T-cell (primary cell): ENCODE measurements around the gene POLR1D. TPM values are rescaled to one million over a fixed set of nuclear protein-coding genes. Genes with fewer than 3 reads are reported as not detected.
"Not testable (repeated sequence)": the region's sequence is repeated elsewhere in the genome, so short reads cannot be mapped to it uniquely, and the experiment has no call there.

Experiments
- ATAC-seq, 4 experiments: fragments of 200-7000 bp in 3 of 4; fragments of 150-1000 bp in 1 of 4; cut with Tn5 transposase; replicated peaks in 1 of 4; 1 replicate in 3 of 4; 2 replicates in 1 of 4; pipeline ENCODE4 v1.10.0; 2021; ENCODE audit warnings: moderate library complexity in 3 of 4, mild to moderate bottlenecking in 2 of 4, moderate number of reproducible peaks in 1 of 4
- CTCF ChIA-PET, 2 donors: fragments of 300-600 bp; sonication (Branson Sonifier 250); formaldehyde crosslinking; loops; one replicate each; lab custom pipeline; 2022; ENCODE audit warnings: antibody characterized with exemption in 2 of 2; lab: Charles Lee
- POLR2A ChIA-PET, 2 donors: fragments of 300-600 bp; sonication (Branson Sonifier 250); formaldehyde crosslinking; loops; one replicate each; lab custom pipeline; 2022; ENCODE audit warnings: antibody characterized with exemption in 2 of 2; lab: Charles Lee
- DNase-seq, 35 experiments: peaks; one replicate each; pipeline versions ENCODE4 v3.0.0 to v3.0.0-alpha.2; 2013 to 2023
- H3K27ac ChIP-seq: one replicate; pipeline ENCODE4 v1.5.1; 2013; ENCODE audit warnings: low read length
- H3K27me3 ChIP-seq, 2 experiments: replicated peaks in 1 of 2; 1 replicate in 1 of 2; 2 replicates in 1 of 2; pipeline versions ENCODE4 v1.6.1 to v1.7.0; 2013; ENCODE audit warnings: low read length in 1 of 2, mixed read lengths in 1 of 2; ENCODE audit not compliant: control insufficient read depth in 2 of 2, insufficient read depth in 2 of 2; ENCODE audit errors: extremely low read depth in 1 of 2
- H3K36me3 ChIP-seq, 2 donors: 1 replicate in 1 of 2; 2 replicates in 1 of 2; pipeline versions ENCODE4 v1.6.1 to v1.7.0; 2013; ENCODE audit warnings: low read length in 1 of 2; ENCODE audit not compliant: control insufficient read depth in 2 of 2, insufficient read depth in 1 of 2; ENCODE audit errors: extremely low read depth in 1 of 2
- H3K4me1 ChIP-seq, 2 experiments: 1 replicate in 1 of 2; 2 replicates in 1 of 2; pipeline versions ENCODE4 v1.6.1 to v1.7.0; 2013; ENCODE audit warnings: low read length in 2 of 2, mixed read lengths in 1 of 2; ENCODE audit not compliant: insufficient read depth in 2 of 2, control insufficient read depth in 1 of 2; ENCODE audit errors: extremely low read depth in 1 of 2
- H3K4me3 ChIP-seq, 2 donors: 1 replicate in 1 of 2; 2 replicates in 1 of 2; pipeline versions ENCODE4 v1.5.1 to v1.7.0; 2013; ENCODE audit warnings: mild to moderate bottlenecking in 2 of 2, low read length in 1 of 2, moderate library complexity in 1 of 2; ENCODE audit not compliant: control insufficient read depth in 1 of 2; ENCODE audit errors: extremely low read depth in 1 of 2
- H3K9me3 ChIP-seq: 2 replicates; pipeline ENCODE4 v1.7.0; 2013
- H3K27ac Mint-ChIP-seq, 2 donors: one replicate each; pipeline ENCODE4 v1.8.0; 2020 to 2021; ENCODE audit warnings: mild to moderate bottlenecking in 2 of 2, mixed read lengths in 2 of 2
- H3K27me3 Mint-ChIP-seq, 2 donors: one replicate each; pipeline ENCODE4 v1.8.0; 2021 to 2022; ENCODE audit warnings: mixed read lengths in 2 of 2
- H3K36me3 Mint-ChIP-seq: one replicate; pipeline ENCODE4 v1.8.0; 2021; ENCODE audit warnings: mixed read lengths
- H3K4me1 Mint-ChIP-seq, 3 donors: one replicate each; pipeline ENCODE4 v1.8.0; 2020 to 2022; ENCODE audit warnings: mixed read lengths in 3 of 3, mild to moderate bottlenecking in 1 of 3
- H3K4me3 Mint-ChIP-seq, 3 donors: one replicate each; pipeline ENCODE4 v1.8.0; 2020 to 2022; ENCODE audit warnings: mild to moderate bottlenecking in 3 of 3, mixed read lengths in 3 of 3, moderate library complexity in 3 of 3
- H3K9me3 Mint-ChIP-seq, 3 donors: one replicate each; pipeline ENCODE4 v1.8.0; 2020 to 2022; ENCODE audit warnings: mixed read lengths in 3 of 3
- WGBS: methylation state at CpG from one replicate; pipeline ENCODE4 v1.1.5; 2013; ENCODE audit warnings: missing lambda C conversion rate; ENCODE audit not compliant: insufficient coverage; 5-methylcytosine and 5-hydroxymethylcytosine counted together
- total RNA-seq, 35 experiments: library from RNA in 6 of 35; stranded (reverse) in 6 of 35; fragments of 120-200 nt in 1 of 35; gene quantifications; one replicate each; pipeline versions ENCODE4 v1.2.1 to v1.2.4 and lab custom pipeline; 2013 to 2026

Gene POLR1D
- total RNA-seq, 5 donors from 2014 or later (not counting 1 experiment from before 2014, with no cell fraction given) = 136 to 167 (median 139) TPM

- H3K4me1 ChIP-seq = peaks cover 9 to 20% of the 10 kb centered on the region in 2 experiments
- ChIA-PET CTCF (interaction anchor here in 1 of 2 donors (1.3 kb wide), 1 partner anchor 9 kb away, joined by 4 read pairs; no protein-coding TSS in a partner anchor), POLR2A (no interaction called here)
- no peaks in the 10 kb centered on the region for H3K9me3 Mint-ChIP-seq
- DNase-seq = no peak
- H3K9me3 ChIP-seq = no peaks in the 10 kb centered on the region
- H3K36me3 Mint-ChIP-seq = peaks cover 40% of the 10 kb centered on the region
- no peak overlapping the region for H3K27ac Mint-ChIP-seq
- peaks cover 68 to 77% (median 70%) of the 10 kb centered on the region in 3 donors for H3K4me1 Mint-ChIP-seq
- no peaks in the 10 kb centered on the region for H3K27me3 ChIP-seq
- peaks cover 2 to 14% of the 10 kb centered on the region in 2 donors for H3K36me3 ChIP-seq
- H3K4me3 Mint-ChIP-seq = no peak overlapping the region
- H3K27ac ChIP-seq = no peak overlapping the region
- no peaks in the 10 kb centered on the region for H3K27me3 Mint-ChIP-seq
- WGBS = 90% methylated on average over 1 of the region's 2 CpGs
- no peak for ATAC-seq
- no peak overlapping the region for H3K4me3 ChIP-seq
Measured at GRCh38 chr13:27625839-27626238, 4.1 kb downstream of the POLR1D start.

- H3K4me3 ChIP-seq = no peak overlapping the region
- ChIA-PET POLR2A (interaction anchor here in 1 of 2 donors (0.5 kb wide), 1 partner anchor 198 kb away, joined by 3 read pairs; no protein-coding TSS in a partner anchor), CTCF (no interaction called here)
- no peak for ATAC-seq
- no peak overlapping the region for H3K27ac Mint-ChIP-seq
- H3K9me3 Mint-ChIP-seq = no peaks in the 10 kb centered on the region
- H3K4me3 Mint-ChIP-seq = no peak overlapping the region
- 63% methylated on average over 1 of the region's 3 CpGs for whole genome bisulfite sequencing
- H3K9me3 ChIP-seq = no peaks in the 10 kb centered on the region
- H3K4me1 Mint-ChIP-seq = peaks cover 79 to 87% (median 82%) of the 10 kb centered on the region in 3 donors
- H3K27me3 ChIP-seq = no peaks in the 10 kb centered on the region
- DNase-seq = no peak
- H3K27me3 Mint-ChIP-seq = no peaks in the 10 kb centered on the region
- H3K36me3 ChIP-seq = peaks cover 6 to 17% of the 10 kb centered on the region in 2 donors
- peaks cover 49% of the 10 kb centered on the region for H3K36me3 Mint-ChIP-seq
- peaks cover 9 to 14% of the 10 kb centered on the region in 2 experiments for H3K4me1 ChIP-seq
- no peak overlapping the region for H3K27ac ChIP-seq
Measured at GRCh38 chr13:27627380-27627779, 5.7 kb downstream of the POLR1D start.

GRCh38 chr13:27628081-27628480, 6.4 kb downstream of the POLR1D start:
- ChIA-PET CTCF (no interaction called here), POLR2A (no interaction called here)
- Histone ChIP-seq H3K4me3 (no peak overlapping the region), H3K27me3 (no peaks in the 10 kb centered on the region), H3K27ac (no peak overlapping the region), H3K4me1 (peaks cover 6 to 7% of the 10 kb centered on the region in 2 experiments), H3K9me3 (no peaks in the 10 kb centered on the region), H3K36me3 (peaks cover 6 to 24% of the 10 kb centered on the region in 2 donors)
- H3K27me3 Mint-ChIP-seq = no peaks in the 10 kb centered on the region
- H3K9me3 Mint-ChIP-seq = no peaks in the 10 kb centered on the region
- H3K27ac Mint-ChIP-seq = no peak overlapping the region
- ATAC-seq (no peak), DNase-seq (no peak)
- peaks cover 79 to 85% (median 80%) of the 10 kb centered on the region in 3 donors for H3K4me1 Mint-ChIP-seq
- H3K36me3 Mint-ChIP-seq = peaks cover 51% of the 10 kb centered on the region
- no peak overlapping the region for H3K4me3 Mint-ChIP-seq
- 100% methylated on average over 3 of the region's 4 CpGs for WGBS

- H3K27me3 ChIP-seq, H3K9me3 ChIP-seq, ATAC-seq, H3K4me3 Mint-ChIP-seq, H3K4me3 ChIP-seq, H3K9me3 Mint-ChIP-seq, H3K27me3 Mint-ChIP-seq, POLR2A ChIA-PET, H3K27ac Mint-ChIP-seq, DNase-seq, H3K4me1 ChIP-seq, H3K27ac ChIP-seq: not testable (repeated sequence)
- CTCF ChIA-PET = interaction anchor here in 1 of 2 donors (1.0 kb wide), 1 partner anchor 8 kb away, joined by 3 read pairs; the partner anchor contains the start of gene LNX2
- Mint-ChIP-seq H3K36me3 (peaks cover 48% of the 10 kb centered on the region), H3K4me1 (peaks cover 73 to 84% (median 73%) of the 10 kb centered on the region in 3 donors)
- 92% methylated on average over 2 of the region's 4 CpGs for WGBS
- peaks cover 6 to 24% of the 10 kb centered on the region in 2 donors for H3K36me3 ChIP-seq
Measured at GRCh38 chr13:27628766-27629165, 7.1 kb downstream of the POLR1D start.

- CTCF ChIA-PET = no interaction called here
Measured at GRCh38 chr13:27631156-27631555, 9.5 kb downstream of the POLR1D start.

GRCh38 chr13:27631665-27632064, 10.0 kb downstream of the POLR1D start:
- DNase-seq (no peak), ATAC-seq (no peak)
- peaks cover 3 to 6% of the 10 kb centered on the region in 2 experiments for H3K4me1 ChIP-seq
- Mint-ChIP-seq H3K36me3 (peaks cover 37% of the 10 kb centered on the region), H3K27ac (no peak overlapping the region), H3K9me3 (no peaks in the 10 kb centered on the region), H3K27me3 (no peaks in the 10 kb centered on the region), H3K4me1 (peaks cover 57 to 81% (median 71%) of the 10 kb centered on the region in 3 donors), H3K4me3 (no peak overlapping the region)
- no peaks in the 10 kb centered on the region for H3K9me3 ChIP-seq
- ChIA-PET CTCF (interaction anchor here in 1 of 2 donors (0.5 kb wide), 1 partner anchor 44 kb away, joined by 10 read pairs; no protein-coding TSS in a partner anchor), POLR2A (interaction anchor here in 1 of 2 donors (1.2 kb wide), 1 partner anchor 9 kb away, joined by 4 read pairs; the partner anchor contains the start of gene POLR1D)
- peaks cover 11% of the 10 kb centered on the region in 2 donors for H3K36me3 ChIP-seq
- no peak overlapping the region for H3K4me3 ChIP-seq
- no peaks in the 10 kb centered on the region for H3K27me3 ChIP-seq
- WGBS = no CpG with 5 or more reads among the region's 2 CpGs
- no peak overlapping the region for H3K27ac ChIP-seq

More at GRCh38 chr13:27631156-27631555, 9.5 kb downstream of the POLR1D start:
- no peaks in the 10 kb centered on the region for H3K27me3 ChIP-seq
- H3K27me3 Mint-ChIP-seq = no peaks in the 10 kb centered on the region
- no peaks in the 10 kb centered on the region for H3K9me3 Mint-ChIP-seq
- POLR2A ChIA-PET = interaction anchor here in 1 of 2 donors (0.6 kb wide), 1 partner anchor 247 kb away, joined by 4 read pairs; no protein-coding TSS in a partner anchor
- H3K4me1 Mint-ChIP-seq = peaks cover 59 to 80% (median 70%) of the 10 kb centered on the region in 3 donors
- H3K36me3 ChIP-seq = peaks cover 11 to 14% of the 10 kb centered on the region in 2 donors
- DNase-seq (no peak), ATAC-seq (no peak)
- H3K27ac Mint-ChIP-seq = no peak overlapping the region
- H3K4me1 ChIP-seq = peaks cover 3 to 6% of the 10 kb centered on the region in 2 experiments
- 67% methylated on average over 1 of the region's 4 CpGs for WGBS
- no peaks in the 10 kb centered on the region for H3K9me3 ChIP-seq
- H3K27ac ChIP-seq = no peak overlapping the region
- H3K4me3 Mint-ChIP-seq = no peak overlapping the region
- H3K36me3 Mint-ChIP-seq = peaks cover 37% of the 10 kb centered on the region
- H3K4me3 ChIP-seq = no peak overlapping the region
